ENCODE measurements around the gene ZNHIT6.

Gene ZNHIT6

DNA sequence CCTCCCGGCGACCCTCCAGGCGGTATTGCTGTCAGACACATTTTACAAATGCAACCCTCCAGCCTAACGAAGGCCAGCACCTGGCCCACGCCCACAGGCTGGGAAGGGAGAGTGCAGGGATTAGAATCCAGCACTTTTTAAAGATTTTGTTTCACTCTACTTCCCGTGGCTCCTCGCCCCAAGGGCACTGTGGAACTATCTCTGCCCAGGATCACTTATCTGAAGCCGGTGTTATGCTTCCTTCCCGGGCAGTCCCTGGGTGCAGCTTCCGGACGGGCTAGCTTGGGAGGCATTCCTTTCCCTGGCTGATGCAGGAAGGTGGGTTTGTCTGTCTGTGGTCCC is 91.9 kb downstream of the ZNHIT6 start:
- no peak for DNase-seq

DNA sequence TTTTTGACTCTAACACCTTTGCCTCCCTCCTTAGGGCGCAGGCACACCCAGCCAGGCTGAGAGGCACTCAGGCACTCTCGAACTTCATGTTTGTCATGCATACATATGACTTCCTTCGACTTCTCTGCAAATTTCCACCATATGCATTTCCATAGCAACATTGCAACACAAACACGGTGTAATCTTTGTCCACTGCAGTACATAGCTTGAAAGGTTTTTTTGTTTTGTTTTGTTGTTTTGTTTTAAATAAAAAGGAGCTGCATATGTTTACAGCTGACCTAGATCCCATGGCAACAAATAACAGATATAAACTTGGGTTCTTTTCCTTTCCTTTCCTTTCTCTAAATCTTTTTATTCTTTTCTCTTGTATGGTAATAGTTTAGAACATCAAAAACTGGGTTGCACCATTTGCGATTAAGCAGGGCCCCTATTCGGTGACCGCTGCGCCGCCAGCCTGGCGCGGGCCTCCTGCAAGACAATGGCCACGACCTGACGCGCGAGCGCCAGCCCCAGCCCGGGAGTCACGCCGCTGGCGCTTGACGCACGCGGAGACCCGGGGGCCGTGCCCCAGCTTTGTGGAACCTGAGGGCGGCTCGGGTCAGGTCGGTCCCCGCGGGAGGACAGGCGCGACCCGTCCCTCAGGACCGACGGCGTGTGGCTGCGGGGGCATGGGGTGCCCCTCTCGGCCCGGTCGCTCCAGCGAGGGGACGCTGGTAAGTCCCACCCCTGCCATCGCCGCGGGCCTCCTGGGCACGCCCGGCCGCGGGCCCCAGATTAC is 92.5 kb downstream of the ZNHIT6 start:
- DNase-seq, result no peak

DNA sequence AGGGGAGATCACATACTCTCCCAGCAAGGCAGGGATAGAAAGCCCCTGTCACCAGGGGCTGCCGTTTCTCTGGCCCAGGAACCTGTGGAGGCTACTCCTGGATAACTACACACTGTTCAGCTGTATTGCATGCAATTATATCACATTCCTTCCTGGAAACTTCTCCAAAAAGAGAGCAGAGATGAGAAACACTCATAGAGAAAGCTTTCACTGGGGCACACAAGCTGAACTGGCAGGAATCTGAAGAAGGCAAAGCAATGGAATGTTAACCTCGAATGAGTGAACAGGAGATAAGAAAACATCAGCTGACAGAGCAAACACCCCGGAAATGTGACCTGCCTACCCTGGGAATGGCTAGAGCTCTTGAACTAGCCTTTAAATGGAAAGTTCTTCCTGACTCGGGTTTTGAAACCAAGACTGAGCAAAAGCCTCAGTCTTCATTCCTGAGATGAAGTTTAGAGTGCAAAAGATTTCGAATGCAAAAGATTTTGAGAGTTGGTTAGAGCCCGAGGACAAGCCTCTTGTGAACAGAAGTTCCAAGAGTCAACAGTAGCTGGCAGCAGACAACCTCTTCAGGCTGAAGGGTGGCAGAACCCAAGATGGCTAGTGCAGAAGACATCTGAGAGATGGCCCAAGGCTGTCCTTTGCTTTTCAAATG is 95.4 kb downstream of the ZNHIT6 start:
- no peak for DNase-seq

DNA sequence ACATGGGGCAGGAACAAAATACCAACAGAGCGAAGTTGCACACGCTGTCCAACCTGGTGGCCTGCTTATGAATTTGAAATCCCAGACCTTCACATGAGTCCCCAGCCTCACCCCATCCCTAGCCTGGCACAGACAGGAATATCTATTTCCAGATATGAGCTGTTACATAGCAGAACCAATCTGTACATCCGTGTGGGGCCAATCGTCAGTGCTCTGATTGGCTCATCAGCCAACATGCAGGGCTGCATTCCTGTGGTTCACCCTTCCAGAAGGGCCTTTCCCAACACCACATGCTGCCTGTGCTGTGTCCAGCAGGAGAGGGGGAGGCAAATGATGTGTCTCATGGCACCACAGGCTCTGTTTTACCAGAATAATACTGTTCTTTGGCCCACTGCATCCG is 96.4 kb downstream of the ZNHIT6 start:
- DNase-seq, result no peak

- no peak for DNase-seq
These were observed 96.8 kb downstream of the ZNHIT6 start for GRCh38 chr1:85611425-85611824.

DNA sequence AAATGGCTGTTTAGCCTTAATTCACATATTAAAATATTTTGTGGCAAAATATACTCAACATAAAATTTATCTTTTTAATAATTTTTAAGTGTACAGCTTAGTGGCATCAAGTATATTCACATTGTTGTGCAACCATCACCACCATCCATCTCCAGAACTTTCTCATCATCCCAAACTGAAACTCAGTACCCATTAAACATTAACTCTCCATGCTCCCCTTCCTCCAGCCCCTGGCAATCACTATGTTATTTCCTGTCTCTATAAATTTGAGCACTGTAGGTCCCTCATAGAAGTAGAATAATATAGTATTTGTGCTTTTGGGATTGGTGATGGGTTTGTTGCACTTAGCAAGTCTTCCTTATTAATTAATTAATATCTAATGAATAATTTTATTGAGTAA is 98.3 kb downstream of the ZNHIT6 start:
- DNase-seq, result no peak

GRCh38 chr1:85608851-85609250 is 99.4 kb downstream of the ZNHIT6 start:
- DNase-seq, result no peak

DNA sequence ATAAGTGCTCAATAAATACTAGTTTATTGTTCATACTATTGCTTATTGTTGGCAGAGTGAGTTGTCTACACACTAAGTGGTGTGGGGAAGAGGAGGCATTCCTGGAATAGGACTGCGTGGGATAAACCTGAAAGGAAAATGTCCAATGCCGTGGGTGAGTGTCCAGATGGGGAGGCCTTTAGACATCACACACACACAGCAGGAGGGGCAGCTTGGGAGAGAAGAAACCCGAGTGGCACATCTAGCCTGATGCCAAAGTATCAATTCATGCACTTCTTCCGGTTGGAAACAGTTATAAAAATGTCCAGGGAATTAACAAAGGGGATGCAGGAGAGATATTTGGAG is 100.3 kb downstream of the ZNHIT6 start:
- DNase-seq, result no peak

- no peak for DNase-seq
These were observed 100.9 kb downstream of the ZNHIT6 start for GRCh38 chr1:85607126-85607920.

DNA sequence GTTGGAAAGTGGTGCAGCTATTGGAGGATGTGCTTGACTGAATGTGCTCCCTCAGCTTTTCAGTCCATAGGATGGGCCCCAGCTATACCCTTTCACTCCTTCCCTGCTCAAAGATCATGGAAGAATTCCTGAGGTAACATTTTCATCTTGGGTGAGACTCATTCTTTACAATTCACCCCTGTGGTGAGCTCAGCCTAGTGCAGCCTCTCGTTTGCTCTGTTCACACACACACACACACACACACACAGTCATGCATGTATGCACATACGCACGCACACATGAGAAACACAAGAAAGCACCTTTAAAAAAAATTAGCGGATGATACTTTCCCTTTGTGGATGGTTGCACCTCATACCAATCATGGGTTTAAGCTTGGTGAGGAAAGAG is 101.8 kb downstream of the ZNHIT6 start:
- no peak for DNase-seq

GRCh38 chr1:85605484-85606413 is 102.5 kb downstream of the ZNHIT6 start:
- DNase-seq, result no peak

DNA sequence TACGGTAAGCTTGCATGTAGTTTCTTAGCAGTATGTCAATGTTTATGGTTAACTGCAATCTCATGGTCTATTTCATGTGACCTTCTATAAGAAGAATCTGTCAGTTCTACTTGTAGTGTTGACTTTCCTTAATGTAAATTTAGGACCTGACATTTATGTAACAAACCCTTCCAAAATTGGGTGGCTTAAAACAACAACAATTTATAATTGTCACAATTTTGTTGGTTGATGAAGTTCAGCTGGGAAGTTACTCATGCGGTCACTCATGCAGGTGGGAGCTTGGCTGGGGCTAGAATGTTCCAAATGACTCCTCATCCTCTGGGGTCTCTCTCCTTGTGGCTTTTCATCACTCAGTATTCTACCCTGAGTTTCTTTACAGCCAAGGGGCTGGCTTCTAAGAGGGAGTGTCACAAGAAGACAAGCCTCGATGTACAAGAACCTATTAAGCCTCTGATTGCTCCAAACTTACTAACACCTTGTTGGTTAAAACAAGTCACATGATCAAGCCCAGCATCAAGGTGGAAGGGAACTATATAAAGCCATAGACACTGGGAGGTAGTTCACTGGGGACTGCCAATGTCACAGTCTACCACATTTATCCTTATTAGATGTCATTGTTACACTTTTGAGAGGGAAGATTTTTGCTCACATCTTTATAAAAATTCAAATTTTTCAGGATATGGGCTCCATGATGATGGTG is 103.8 kb downstream of the ZNHIT6 start:
- no peak for DNase-seq

GRCh38 chr1:85603086-85603880 is 105.0 kb downstream of the ZNHIT6 start:
- DNase-seq, result no peak

DNA sequence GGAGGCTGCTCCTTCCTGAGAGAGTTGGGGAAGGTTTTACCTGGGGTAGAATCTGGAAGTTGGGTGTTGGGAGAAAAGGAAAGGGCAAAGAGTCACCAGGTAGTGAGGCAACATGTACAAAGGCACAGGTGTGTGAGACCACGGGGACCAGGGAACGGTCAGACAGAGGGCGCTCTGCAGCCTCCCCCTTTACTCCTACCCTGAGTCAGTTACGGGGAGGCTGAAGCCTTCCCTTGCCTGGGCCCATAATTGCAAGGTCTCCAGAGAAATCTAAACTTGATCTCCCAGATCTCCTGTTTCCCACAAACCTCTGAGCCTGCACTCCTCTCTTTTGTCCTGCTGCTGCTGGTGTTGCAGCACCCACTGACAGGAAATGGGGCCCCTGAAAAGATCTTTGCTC is 105.7 kb downstream of the ZNHIT6 start:
- no peak for DNase-seq

DNA sequence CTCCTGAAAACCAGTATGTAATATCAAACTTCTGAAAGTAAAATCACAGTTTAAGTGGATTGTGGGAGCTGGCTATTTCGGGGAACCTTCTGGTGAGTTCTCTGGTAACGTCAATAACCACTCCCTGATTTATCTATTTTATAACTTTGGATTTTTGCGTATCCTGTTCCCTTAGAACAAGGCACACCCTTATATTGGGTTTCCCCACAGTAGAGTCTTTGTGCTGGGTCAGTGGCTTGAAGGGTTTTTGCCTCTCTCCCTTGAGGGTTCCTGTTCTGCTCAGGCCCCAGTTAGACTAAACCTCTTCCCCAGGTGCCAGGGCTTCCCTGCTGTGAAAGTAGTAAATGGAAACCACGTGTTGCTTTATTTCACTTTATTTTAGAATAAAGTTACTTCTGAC is 106.3 kb downstream of the ZNHIT6 start:
- no peak for DNase-seq

GRCh38 chr1:85599681-85600080 is 108.6 kb downstream of the ZNHIT6 start:
- DNase-seq, result no peak

All from activated CD8-positive, alpha-beta memory T cell treated with anti-CD3 and anti-CD28 coated beads for 24 hours (primary cell).